HepG2 (cell line): Measurements from ENCODE around the gene UBE2M. TPM values are rescaled to one million over a fixed set of nuclear protein-coding genes. Genes with fewer than 3 reads are reported as not detected.

Source experiments
- AGO2 ChIP-seq: fragments of 200-400 bp; formaldehyde crosslinking; optimal IDR thresholded peaks from 2 replicates; pipeline ENCODE3; 2017; ENCODE audit warnings: mild to moderate bottlenecking, low read depth, low read length, moderate library complexity
- ARID4A ChIP-seq: sonication (generic); formaldehyde crosslinking; IDR thresholded peaks from 2 replicates; pipeline ENCODE4 v1.5.0; 2020; ENCODE audit warnings: mild to moderate bottlenecking, missing genetic modification reagents, borderline replicate concordance
- BCL6 ChIP-seq: IDR thresholded peaks from 2 replicates; pipeline ENCODE4 v1.6.1; 2016; ENCODE audit warnings: missing genetic modification reagents, missing compliant biosample characterization
- CREBL2 ChIP-seq: sonication (generic); formaldehyde crosslinking; IDR thresholded peaks from 2 replicates; pipeline ENCODE4 v1.8.1; 2023; ENCODE audit warnings: missing genetic modification reagents, mild to moderate bottlenecking, borderline replicate concordance
- HIVEP1 ChIP-seq: sonication (generic); formaldehyde crosslinking; IDR thresholded peaks from 2 replicates; pipeline ENCODE4 v1.4.0; 2020; ENCODE audit warnings: mild to moderate bottlenecking, missing genetic modification reagents
- KDM2A ChIP-seq: sonication (generic); formaldehyde crosslinking; IDR thresholded peaks from 2 replicates; pipeline ENCODE4 v1.4.0; 2020; ENCODE audit warnings: low read depth, missing genetic modification reagents, borderline replicate concordance
- NBN ChIP-seq: fragments of 450-650 bp; conservative IDR thresholded peaks from 2 replicates; pipeline ENCODE4 v1.6.1; 2017
- PLSCR1 ChIP-seq: sonication (generic); formaldehyde crosslinking; IDR thresholded peaks from 2 replicates; pipeline ENCODE4 v1.5.0; 2020; ENCODE audit warnings: missing genetic modification reagents, mild to moderate bottlenecking, borderline replicate concordance
- POLR2AphosphoS2 ChIP-seq: IDR thresholded peaks from 2 replicates; pipeline ENCODE4 v1.6.1; 2011; ENCODE audit warnings: low read depth, low read length, improper control_type of control experiment
- PPARG ChIP-seq: conservative IDR thresholded peaks from 2 replicates; pipeline ENCODE4 v1.6.1; 2016; ENCODE audit warnings: missing biosample characterization, missing genetic modification reagents
- RBM22 ChIP-seq: fragments of 200-400 bp; formaldehyde crosslinking; optimal IDR thresholded peaks from 2 replicates; pipeline ENCODE3; 2017; ENCODE audit warnings: mild to moderate bottlenecking, low read length, moderate library complexity
- SNRNP70 ChIP-seq: fragments of 200-400 bp; formaldehyde crosslinking; IDR thresholded peaks from 2 replicates; pipeline ENCODE4 v1.6.1; 2017; ENCODE audit warnings: mild to moderate bottlenecking, low read depth, low read length, moderate library complexity
- TEF ChIP-seq: sonication (generic); formaldehyde crosslinking; IDR thresholded peaks from 2 replicates; pipeline ENCODE4 v1.5.0; 2020; ENCODE audit warnings: missing genetic modification reagents
- TGIF2 ChIP-seq: IDR thresholded peaks from 2 replicates; pipeline ENCODE4 v1.6.1; 2016; ENCODE audit warnings: control low read depth, missing compliant biosample characterization
- ZBTB14 ChIP-seq: sonication (generic); formaldehyde crosslinking; IDR thresholded peaks from 2 replicates; pipeline ENCODE4 v1.4.0; 2020; ENCODE audit warnings: missing genetic modification reagents
- ZBTB26 ChIP-seq: IDR thresholded peaks from 2 replicates; pipeline ENCODE4 v1.6.1; 2016; ENCODE audit warnings: missing compliant biosample characterization, missing genetic modification reagents, borderline replicate concordance
- ZNF577 ChIP-seq: sonication (generic); formaldehyde crosslinking; IDR thresholded peaks from 2 replicates; pipeline ENCODE4 v1.4.0; 2020; ENCODE audit warnings: mild to moderate bottlenecking, low read depth, missing genetic modification reagents, borderline replicate concordance
- ZNF704 ChIP-seq: sonication (generic); formaldehyde crosslinking; IDR thresholded peaks from 2 replicates; pipeline ENCODE4 v1.8.1; 2023; ENCODE audit warnings: mild to moderate bottlenecking, inconsistent platforms, moderate library complexity, missing genetic modification reagents, borderline replicate concordance
- polyA plus RNA-seq, 8 experiments: library from polyadenylated mRNA; depleted of rRNA in 3 of 8; stranded (reverse) in 7 of 8; unstranded in 1 of 8; fragments of >200 nt; fragmentation: Illumina TruSeq in 4 of 8; extraction: Trizol in 4 of 8; gene quantifications; 2 replicates each; pipeline versions ENCODE4 v1.2.1 to v1.2.3, GENCODE V29; 2011 to 2016; ENCODE audit warnings: low read depth in 4 of 8, missing spikeins in 1 of 8, mixed read lengths in 1 of 8; ENCODE audit not compliant: insufficient read depth in 1 of 8
- total RNA-seq, 5 experiments: library from RNA; depleted of rRNA; stranded (reverse); fragments of >200 nt; fragmentation: Illumina TruSeq; extraction: Trizol; gene quantifications; 2 replicates each; pipeline ENCODE4 v1.2.3, GENCODE V29; 2016; ENCODE audit warnings: low read depth in 1 of 5

Gene UBE2M
- total and polyA plus RNA-seq, 2 of the 13 experiments (the other 11 are each of a cell fraction or from before 2014, with no cell fraction given): 36.2 to 50.3 TPM

GRCh38 chr19:58547323-58548312, 10.8 kb downstream of the UBE2M start (continued):
- TF ChIP-seq ARID4A (CRISPR knock-in tag) (peak; percentile 18; the same call in 1 of the 2 replicates), NBN (no peak), AGO2 (peak; percentile 25), ZNF577 (CRISPR knock-in tag) (no peak), KDM2A (CRISPR knock-in tag) (no peak), ZBTB14 (CRISPR knock-in tag) (no peak), BCL6 (CRISPR knock-in tag) (no peak), CREBL2 (CRISPR knock-in tag) (no peak), TGIF2 (CRISPR knock-in tag) (no peak), PLSCR1 (CRISPR knock-in tag) (no peak), ZNF704 (CRISPR knock-in tag) (no peak), TEF (CRISPR knock-in tag) (no peak), ZBTB26 (CRISPR knock-in tag) (no peak), HIVEP1 (CRISPR knock-in tag) (no peak), RBM22 (peak; percentile 47), PPARG (CRISPR knock-in tag) (no peak), SNRNP70 (no peak), POLR2AphosphoS2 (0 out of 2 replicates have a peak, but pooled peaks have one; percentile 48)
